ENCODE results near the gene DNAJC1. TPM values are rescaled to one million over a fixed set of nuclear protein-coding genes. Genes with fewer than 3 reads are reported as not detected.
"Not testable (repeated sequence)": the region's sequence is repeated elsewhere in the genome, so short reads cannot be mapped to it uniquely, and the experiment has no call there.

Gene DNAJC1
- total RNA-seq, 1 donor from 2014 or later: 103 TPM

DNA sequence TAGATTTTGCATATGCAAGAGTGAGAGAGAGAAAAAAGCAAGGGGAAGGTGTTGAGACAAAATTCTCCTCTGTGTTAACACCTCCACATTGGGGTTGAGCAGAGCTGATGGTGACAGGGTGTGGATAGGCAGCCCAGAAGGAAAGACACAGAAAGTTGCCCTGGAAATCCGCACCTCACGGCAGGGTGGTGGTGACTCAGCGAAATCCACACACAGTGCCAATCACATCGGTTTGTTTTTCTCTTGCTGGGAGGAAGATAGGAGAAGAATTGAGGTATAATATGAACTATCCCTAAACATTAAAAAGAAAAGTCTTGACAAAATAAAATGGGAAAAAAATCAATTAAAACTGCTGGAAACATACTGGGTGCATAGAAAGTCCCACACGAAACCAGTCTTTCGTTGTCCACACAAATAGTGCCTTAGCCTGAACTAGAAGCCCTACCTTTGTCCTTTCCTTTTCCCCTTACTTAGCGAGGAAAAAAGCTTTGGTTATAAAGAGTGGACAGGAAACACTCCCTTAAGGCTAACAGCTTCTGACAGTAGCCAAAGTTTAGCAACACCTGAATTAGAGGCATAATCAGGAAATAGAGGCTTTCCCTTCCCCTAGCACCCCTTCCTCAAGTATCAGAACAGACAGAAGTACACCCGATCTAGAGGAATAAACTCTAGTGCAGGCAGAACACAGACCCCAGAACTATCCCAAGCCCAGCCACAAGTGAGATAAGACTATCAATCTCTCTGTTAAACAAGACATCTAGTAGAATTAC is 39.2 kb upstream of the DNAJC1 start:
- H3K4me3 ChIP-seq (ENCODE audit: low read depth, low read length): no peak overlapping the region
- TF ChIP-seq, protein P1, sequence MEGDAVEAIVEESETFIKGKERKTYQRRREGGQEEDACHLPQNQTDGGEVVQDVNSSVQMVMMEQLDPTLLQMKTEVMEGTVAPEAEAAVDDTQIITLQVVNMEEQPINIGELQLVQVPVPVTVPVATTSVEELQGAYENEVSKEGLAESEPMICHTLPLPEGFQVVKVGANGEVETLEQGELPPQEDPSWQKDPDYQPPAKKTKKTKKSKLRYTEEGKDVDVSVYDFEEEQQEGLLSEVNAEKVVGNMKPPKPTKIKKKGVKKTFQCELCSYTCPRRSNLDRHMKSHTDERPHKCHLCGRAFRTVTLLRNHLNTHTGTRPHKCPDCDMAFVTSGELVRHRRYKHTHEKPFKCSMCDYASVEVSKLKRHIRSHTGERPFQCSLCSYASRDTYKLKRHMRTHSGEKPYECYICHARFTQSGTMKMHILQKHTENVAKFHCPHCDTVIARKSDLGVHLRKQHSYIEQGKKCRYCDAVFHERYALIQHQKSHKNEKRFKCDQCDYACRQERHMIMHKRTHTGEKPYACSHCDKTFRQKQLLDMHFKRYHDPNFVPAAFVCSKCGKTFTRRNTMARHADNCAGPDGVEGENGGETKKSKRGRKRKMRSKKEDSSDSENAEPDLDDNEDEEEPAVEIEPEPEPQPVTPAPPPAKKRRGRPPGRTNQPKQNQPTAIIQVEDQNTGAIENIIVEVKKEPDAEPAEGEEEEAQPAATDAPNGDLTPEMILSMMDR (IDR thresholded peaks at IDR 0.05; ENCODE audit: insufficient read depth, low read length, poor library complexity, severe bottlenecking): no peak
- no peaks in the 10 kb centered on the region for H3K27me3 ChIP-seq (ENCODE audit: control insufficient read depth, insufficient read depth, low read length)
- H3K36me3 ChIP-seq (ENCODE audit: control insufficient read depth, insufficient read depth, low read length): no peaks in the 10 kb centered on the region
- no peak for DNase-seq (ENCODE audit: low read depth)

DNA sequence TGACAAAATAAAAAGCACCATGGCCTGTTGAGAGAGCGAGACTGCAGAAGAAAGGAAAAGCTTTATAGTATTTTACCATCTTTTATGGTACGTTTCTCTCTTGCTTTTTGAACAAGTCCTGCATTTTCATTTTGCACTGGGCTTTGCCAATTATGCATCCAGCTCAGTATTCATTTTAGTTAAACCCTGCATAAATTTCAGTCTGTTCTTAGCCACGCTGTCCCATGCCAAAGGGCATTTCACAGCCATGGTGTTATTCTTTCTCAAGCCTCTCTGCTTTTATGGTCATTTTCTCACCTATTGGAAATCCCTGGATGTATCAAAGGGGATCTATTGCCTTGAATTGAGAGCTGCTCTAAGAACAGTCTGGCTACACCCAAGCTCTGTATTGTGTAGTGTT is 30.8 kb upstream of the DNAJC1 start:
- TF ChIP-seq, protein P1 (IDR thresholded peaks at IDR 0.05; ENCODE audit: insufficient read depth, low read length, poor library complexity, severe bottlenecking): no peak
- Histone ChIP-seq H3K36me3 (ENCODE audit: control insufficient read depth, insufficient read depth, low read length) (no peaks in the 10 kb centered on the region), H3K27me3 (ENCODE audit: control insufficient read depth, insufficient read depth, low read length) (no peaks in the 10 kb centered on the region), H3K4me3 (ENCODE audit: low read depth, low read length) (no peak overlapping the region)
- no peak for DNase-seq (ENCODE audit: low read depth)

DNA sequence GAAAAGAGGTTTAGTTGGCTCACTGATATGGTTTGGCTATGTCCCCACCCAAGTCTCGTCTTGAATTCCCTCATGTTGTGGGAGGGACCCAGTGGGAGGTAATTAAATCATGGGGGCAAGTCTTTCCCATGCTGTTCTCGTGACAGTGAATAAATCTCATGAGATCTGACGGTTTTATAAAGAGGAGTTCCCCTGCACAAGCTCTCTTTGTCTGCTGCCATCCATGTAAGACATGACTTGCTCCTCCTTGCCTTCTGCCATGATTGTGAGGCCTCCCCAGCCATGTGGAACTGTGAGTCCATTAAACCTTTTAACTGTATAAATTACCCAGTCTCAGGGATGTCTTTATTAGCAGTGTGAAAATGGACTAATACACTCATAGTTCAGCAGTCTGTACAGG is 28.7 kb upstream of the DNAJC1 start:
- H3K36me3 ChIP-seq (ENCODE audit: control insufficient read depth, insufficient read depth, low read length); DNase-seq (ENCODE audit: low read depth): not testable (repeated sequence)

DNA sequence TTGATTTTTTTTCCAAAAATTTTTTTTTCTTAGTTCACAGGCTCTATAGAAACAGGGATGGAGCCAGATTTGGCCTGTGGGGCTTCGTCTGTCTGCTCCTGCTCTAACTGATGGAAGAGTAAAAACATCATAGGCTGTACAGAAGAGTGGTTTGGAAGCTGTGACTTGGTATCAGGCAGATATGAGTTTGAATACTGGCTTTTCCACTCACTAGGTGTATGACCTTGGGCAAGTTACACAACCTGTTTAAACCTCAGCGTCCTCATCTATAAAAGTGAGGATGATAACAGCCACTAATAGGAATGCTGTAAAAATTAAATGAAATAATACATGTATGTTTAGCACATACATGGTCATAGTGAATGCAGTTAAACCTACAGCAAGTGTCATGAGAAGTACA is 26.9 kb upstream of the DNAJC1 start:
- H3K36me3 ChIP-seq (ENCODE audit: control insufficient read depth, insufficient read depth, low read length): no peaks in the 10 kb centered on the region
- H3K27me3 ChIP-seq (ENCODE audit: control insufficient read depth, insufficient read depth, low read length): no peaks in the 10 kb centered on the region
- TF ChIP-seq, protein P1 (IDR thresholded peaks at IDR 0.05; ENCODE audit: insufficient read depth, low read length, poor library complexity, severe bottlenecking): no peak
- no peak overlapping the region for H3K4me3 ChIP-seq (ENCODE audit: low read depth, low read length)
- DNase-seq (ENCODE audit: low read depth): no peak

More for the DNA sequence above, 28.7 kb upstream of the DNAJC1 start:
- H3K4me3 ChIP-seq (ENCODE audit: low read depth, low read length); H3K27me3 ChIP-seq (ENCODE audit: control insufficient read depth, insufficient read depth, low read length): not testable (repeated sequence)

DNA sequence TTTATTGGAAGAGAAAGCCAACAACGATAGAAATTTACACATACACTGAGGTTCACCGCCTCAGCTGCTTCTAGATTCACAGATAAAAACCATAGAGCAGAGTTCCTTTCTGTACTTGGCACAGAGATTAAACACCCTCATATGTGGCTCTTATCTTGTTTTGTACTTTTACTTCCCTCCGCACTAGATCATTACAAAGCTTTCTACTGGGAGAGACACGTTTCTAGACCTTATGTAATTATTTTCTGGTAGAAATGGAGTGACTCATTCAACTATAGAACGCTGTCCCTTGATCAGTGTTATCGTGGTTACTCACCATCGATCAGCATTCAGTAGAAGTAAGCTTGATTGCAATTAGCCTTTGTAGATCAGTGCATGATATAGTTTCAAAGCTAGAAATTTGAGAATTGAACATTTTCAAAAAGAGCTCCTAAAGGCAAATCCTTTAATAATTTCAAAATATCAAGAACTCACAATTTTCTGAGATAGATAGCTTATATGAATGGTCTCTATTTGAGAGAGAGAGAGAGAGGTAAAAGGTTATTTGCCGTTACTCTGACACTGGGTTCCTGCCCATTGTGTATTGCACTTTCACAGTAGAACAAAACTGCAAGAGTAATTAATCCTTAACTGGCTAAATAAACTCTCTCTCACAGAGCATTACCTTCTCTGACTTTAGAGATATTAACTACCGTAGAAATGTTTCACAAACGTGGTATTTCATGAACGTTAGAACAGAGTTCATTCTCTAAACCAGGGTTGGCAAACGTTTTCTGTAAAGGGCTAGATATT is 26.1 kb upstream of the DNAJC1 start:
- Histone ChIP-seq H3K4me3 (ENCODE audit: low read depth, low read length) (no peak overlapping the region), H3K27me3 (ENCODE audit: control insufficient read depth, insufficient read depth, low read length) (no peaks in the 10 kb centered on the region), H3K36me3 (ENCODE audit: control insufficient read depth, insufficient read depth, low read length) (no peaks in the 10 kb centered on the region)
- DNase-seq (ENCODE audit: low read depth): no peak
- TF ChIP-seq, protein P1 (IDR thresholded peaks at IDR 0.05; ENCODE audit: insufficient read depth, low read length, poor library complexity, severe bottlenecking): no peak

DNA sequence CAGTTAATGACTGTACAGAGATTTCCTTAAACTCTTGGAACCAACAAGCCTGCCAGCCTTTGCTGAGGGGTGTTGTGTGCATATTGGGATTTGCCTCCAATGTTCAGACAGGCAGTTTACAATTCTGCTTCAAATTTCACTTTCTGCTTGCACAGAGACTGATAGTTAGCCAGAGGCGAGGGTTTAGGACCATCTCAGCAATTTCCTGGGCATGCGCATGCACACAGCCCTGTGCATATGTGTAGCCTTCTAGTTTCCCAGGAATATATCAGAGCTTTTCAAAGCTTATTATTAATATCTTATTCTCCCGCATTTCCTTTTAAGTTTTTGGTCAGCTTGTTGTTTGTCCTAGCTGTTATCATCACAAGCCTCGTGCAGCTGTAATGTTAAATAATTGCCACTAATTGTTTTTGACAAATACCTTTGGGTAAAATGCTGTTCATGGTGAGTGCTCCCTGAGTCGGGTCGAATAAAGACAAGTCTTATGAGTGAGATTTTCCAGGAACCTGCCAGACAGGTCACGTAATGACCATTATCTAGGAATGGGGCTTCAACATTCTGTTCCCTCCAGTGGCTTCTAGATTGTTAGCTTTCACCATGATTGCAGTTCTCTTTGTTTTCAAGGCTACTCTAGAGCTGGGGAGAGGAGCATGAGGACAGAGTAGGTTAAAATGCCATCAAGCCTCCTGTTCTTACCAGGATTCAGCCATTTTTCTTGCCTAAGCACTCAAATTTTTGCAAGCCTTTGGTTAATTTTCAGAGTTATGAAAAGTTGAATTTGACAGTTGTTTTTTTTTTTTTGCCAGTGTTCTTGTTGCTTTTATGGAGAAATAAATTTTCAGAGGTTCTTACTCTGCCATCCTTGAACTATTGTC is 24.1 kb upstream of the DNAJC1 start:
- TF ChIP-seq, protein P1 (IDR thresholded peaks at IDR 0.05; ENCODE audit: insufficient read depth, low read length, poor library complexity, severe bottlenecking): no peak

More for the DNA sequence above, 24.1 kb upstream of the DNAJC1 start:
- Histone ChIP-seq H3K4me3 (ENCODE audit: low read depth, low read length) (no peak overlapping the region), H3K36me3 (ENCODE audit: control insufficient read depth, insufficient read depth, low read length) (no peaks in the 10 kb centered on the region), H3K27me3 (ENCODE audit: control insufficient read depth, insufficient read depth, low read length) (no peaks in the 10 kb centered on the region)
- DNase-seq (ENCODE audit: low read depth): no peak
